Skin epidermis (tissue), 12 donors: ENCODE measurements around the gene SLC5A9.
"Not testable (repeated sequence)": the region's sequence is repeated elsewhere in the genome, so short reads cannot be mapped to it uniquely, and the experiment has no call there.

Experiments used
- H3K27ac ChIP-seq, 21 experiments: fragments of 200-600 bp; sonication (generic) in 11 of 21; one replicate each; pipeline ENCODE4 v1.5.0; 2020; ENCODE audit warnings: mild to moderate bottlenecking in 3 of 21, inconsistent platforms in 2 of 21, moderate library complexity in 2 of 21
- H3K4me3 ChIP-seq, 7 experiments: fragments of 200-600 bp; sonication (generic) in 2 of 7; one replicate each; pipeline ENCODE4 v1.5.0; 2020; ENCODE audit warnings: inconsistent platforms in 2 of 7, mild to moderate bottlenecking in 2 of 7, moderate library complexity in 1 of 7

SLC5A9 gene

DNA sequence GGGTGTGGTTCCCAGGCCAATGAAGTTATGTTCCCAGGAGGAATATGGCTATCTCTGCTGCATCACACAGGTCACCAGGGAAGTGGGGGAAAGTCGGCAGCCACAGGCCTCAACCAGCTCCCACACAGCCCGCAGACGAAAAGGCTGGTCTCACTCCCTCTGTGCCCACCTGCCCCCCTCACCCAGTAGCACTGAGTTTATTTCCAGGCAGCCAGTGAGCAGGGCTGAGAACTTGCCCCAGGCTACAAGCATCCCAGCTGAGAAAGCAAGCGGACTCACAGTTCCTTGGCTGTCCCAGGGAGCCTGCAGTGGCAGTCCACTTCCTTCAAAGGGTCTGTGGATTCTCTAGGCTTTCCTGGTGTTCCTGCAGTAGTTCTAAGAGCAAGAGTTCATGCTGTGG, 68.9 kb downstream of the SLC5A9 start:
- Histone ChIP-seq H3K27ac (no peak overlapping the region), H3K4me3 (no peak overlapping the region)

DNA sequence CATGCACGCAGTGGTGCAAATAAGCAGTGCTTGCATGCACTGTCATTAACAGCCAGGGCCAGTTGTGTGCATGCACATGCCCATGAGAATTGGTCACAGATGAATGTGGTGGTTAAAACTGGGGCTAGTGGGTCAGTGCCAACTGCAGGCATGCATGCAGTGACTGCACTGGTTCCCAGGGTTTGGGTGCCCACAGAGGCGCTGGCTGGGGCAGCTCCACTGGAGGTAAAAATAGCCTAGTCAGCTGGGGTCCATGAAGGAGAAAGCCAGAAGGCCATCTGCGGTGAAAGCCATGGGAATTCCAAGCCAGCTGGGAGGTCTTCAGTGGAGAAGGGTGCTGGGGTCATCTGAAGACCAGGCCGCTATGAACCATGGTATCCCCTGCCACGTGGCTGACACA, 70.2 kb downstream of the SLC5A9 start:
- Histone ChIP-seq H3K27ac (no peak overlapping the region), H3K4me3 (no peak overlapping the region)

GRCh38 chr1:48294094-48294493, 71.6 kb downstream of the SLC5A9 start:
- not testable (repeated sequence) for H3K27ac ChIP-seq, H3K4me3 ChIP-seq

DNA sequence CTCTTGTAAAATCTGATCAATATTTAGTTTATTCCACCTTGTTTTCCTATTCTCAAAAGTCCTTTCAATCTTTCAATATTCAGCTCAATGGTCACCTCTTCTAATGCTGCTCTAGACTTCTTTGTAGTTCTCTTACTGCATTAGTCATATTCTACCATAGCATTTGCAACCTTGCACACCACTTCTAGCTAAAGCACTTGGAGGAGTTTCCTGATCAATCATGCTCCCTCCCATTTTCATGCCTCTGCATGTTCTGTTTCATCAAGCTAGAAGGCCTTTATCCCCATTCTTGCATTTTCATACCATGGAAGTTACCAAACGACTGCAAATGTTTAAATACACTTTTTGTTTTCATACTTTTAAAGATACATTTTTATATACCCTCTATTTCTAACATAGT, 72.1 kb downstream of the SLC5A9 start:
- H3K4me3 ChIP-seq = no peak overlapping the region
- H3K27ac ChIP-seq = no peak overlapping the region
